Lower leg skin (tissue), 3 donors: ENCODE results near the gene DHRS7B.

Experiments used
- POLR2A ChIP-seq, 2 donors: fragments of 450-650 bp; IDR thresholded peaks; one replicate each; pipeline ENCODE4 v1.6.1; 2016 to 2017; ENCODE audit warnings: antibody characterized with exemption in 2 of 2, mild to moderate bottlenecking in 1 of 2, moderate library complexity in 1 of 2
- TF ChIP-seq, protein P1 (sequence below), 3 donors: fragments of 450-650 bp; IDR thresholded peaks; one replicate each; pipeline ENCODE4 v1.5.1; 2016; ENCODE audit warnings: antibody characterized with exemption in 3 of 3, mild to moderate bottlenecking in 3 of 3, moderate library complexity in 2 of 3

- TF ChIP-seq, protein P1, sequence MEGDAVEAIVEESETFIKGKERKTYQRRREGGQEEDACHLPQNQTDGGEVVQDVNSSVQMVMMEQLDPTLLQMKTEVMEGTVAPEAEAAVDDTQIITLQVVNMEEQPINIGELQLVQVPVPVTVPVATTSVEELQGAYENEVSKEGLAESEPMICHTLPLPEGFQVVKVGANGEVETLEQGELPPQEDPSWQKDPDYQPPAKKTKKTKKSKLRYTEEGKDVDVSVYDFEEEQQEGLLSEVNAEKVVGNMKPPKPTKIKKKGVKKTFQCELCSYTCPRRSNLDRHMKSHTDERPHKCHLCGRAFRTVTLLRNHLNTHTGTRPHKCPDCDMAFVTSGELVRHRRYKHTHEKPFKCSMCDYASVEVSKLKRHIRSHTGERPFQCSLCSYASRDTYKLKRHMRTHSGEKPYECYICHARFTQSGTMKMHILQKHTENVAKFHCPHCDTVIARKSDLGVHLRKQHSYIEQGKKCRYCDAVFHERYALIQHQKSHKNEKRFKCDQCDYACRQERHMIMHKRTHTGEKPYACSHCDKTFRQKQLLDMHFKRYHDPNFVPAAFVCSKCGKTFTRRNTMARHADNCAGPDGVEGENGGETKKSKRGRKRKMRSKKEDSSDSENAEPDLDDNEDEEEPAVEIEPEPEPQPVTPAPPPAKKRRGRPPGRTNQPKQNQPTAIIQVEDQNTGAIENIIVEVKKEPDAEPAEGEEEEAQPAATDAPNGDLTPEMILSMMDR (IDR thresholded peaks at IDR 0.05) = no peak
- no peak for TF ChIP-seq POLR2A (IDR thresholded peaks at IDR 0.05)
These were observed 50.6 kb downstream of the DHRS7B start for GRCh38 chr17:21177401-21177800.
